GM19397 (cell line): ENCODE results near the gene NUDCD2.
"Not testable (repeated sequence)": the region's sequence is repeated elsewhere in the genome, so short reads cannot be mapped to it uniquely, and the experiment has no call there.

Experiments used
- ATAC-seq: cut with Tn5 transposase; IDR thresholded peaks from one replicate; pipeline ENCODE4 v1.9.1; 2021; ENCODE audit warnings: mild to moderate bottlenecking, moderate library complexity; ENCODE audit not compliant: unreplicated experiment

Gene NUDCD2

GRCh38 chr5:163473635-163474243 is 13.8 kb upstream of the NUDCD2 start:
- no peak for ATAC-seq

DNA sequence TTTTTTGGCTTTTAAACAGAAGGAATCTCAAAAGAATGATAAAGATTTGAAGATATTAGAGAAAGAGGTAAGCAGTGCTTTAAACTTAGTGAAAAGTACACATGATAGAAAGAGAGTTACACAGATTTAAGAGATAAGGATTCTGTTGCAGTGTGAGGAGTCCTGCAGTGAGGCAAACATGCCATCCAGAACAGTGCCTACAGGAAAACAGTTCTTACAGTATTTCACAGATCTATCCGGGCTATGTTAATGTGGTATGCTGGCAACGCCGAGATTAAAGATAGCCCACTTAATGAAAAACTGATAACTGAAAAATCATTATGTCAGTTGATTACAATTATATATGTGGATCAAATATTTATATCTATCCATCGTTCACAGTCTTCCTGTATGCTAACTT is 7.8 kb upstream of the NUDCD2 start:
- no peak for ATAC-seq

GRCh38 chr5:163463063-163463435 is 3.1 kb upstream of the NUDCD2 start:
- ATAC-seq = no peak

DNA sequence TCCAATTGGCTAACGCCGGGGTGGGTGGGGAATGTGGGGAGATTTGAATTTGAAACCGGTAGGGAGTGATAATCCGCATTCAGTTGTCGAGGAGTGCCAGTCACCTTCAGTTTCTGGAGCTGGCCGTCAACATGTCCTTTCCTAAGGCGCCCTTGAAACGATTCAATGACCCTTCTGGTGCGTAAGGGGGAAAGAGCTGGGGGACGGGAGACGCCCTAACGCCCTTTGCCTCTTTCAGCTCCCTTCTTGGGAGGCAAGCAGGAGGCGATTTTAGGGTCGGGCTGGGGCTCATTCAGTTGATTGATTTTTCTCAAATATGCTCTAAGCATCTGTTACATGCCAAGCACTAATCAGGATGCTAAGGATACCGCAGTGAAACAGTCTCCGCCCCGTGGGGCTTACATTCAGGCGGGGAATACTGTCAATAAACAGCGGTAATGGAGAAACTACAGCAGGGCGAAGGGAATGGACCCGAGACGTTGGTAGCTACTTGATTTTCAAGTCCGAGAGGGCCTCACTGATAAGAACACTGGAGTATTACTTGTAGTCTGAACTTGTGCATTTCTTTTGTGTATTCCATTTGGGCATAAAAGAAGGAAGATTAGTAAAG is 765 bp upstream of the NUDCD2 start, which contains the start of gene HMMR:
Gene HMMR (plus strand): TSS at position 71 of the 610 bp plus-strand sequence. CDS start 61 bp downstream, at position 132.
- no peak for ATAC-seq

- peak; percentile 5 for ATAC-seq
Measured at GRCh38 chr5:163459462-163459818, 462 bp downstream of the NUDCD2 start.

GRCh38 chr5:163458778-163459385 is 1.0 kb downstream of the NUDCD2 start:
- no peak for ATAC-seq

- no peak for ATAC-seq
Measured at GRCh38 chr5:163456840-163457239, 3.1 kb downstream of the NUDCD2 start.

GRCh38 chr5:163456029-163456589 is 3.8 kb downstream of the NUDCD2 start:
- ATAC-seq = no peak

- not testable (repeated sequence) for ATAC-seq
Measured at GRCh38 chr5:163455406-163455805, 4.5 kb downstream of the NUDCD2 start.

DNA sequence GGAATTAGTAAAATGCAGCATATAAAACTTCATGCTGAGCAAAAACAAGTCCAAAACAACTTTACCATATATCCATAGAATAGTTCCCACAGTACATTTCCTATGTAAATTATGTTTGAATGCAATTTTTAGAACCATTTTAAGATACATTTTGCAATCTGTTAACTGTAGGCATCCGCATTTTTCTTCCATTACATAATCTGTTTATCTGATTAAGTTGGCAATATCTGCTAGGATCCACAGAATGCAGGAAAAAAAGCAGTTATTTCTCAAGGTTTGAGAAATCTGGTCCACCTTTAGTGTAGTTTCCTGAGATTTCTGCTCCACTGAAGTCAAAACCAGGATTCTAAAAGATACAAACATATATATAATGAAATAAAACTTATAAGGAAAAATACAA is 6.2 kb downstream of the NUDCD2 start:
- ATAC-seq = no peak

DNA sequence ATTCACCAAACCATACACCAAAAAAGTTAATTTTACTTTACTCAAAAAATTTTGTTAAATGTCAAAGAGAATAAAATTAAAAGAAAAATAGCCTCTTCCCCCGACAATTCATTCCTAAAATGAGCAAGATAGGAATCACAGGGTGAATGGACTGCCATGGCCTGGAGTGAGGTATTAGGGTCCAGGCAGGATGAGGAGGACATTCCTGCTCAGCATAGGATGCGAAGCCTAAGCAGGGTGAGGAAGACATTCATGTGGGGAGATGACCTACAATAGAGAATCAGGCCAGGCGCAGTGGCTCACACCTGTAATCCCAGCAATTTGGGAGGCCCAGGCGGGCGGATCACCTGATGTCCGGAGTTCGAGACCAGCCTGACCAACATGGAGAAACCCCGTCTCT is 8.4 kb downstream of the NUDCD2 start:
- no peak for ATAC-seq

GRCh38 chr5:163448491-163448890 is 11.4 kb downstream of the NUDCD2 start:
- ATAC-seq = no peak

DNA sequence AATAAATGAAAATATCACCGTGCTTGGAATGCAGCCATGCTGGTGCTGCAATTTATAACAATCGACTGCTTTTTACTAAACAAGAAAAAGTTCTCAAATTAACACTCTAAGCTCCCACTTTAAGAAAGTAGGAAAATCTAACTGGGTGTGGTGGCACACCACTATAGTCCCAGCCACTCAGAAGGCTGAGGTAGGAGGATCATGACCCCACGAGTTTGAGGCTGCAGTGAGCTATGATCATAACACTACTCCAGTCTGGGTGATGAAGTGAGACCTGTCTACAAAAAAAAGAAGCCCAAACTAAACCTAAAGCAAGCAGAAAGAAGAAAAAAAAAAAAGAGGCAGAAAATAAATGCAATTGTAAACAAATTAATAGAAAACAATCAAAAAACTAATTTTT is 12.0 kb downstream of the NUDCD2 start:
- ATAC-seq = no peak

DNA sequence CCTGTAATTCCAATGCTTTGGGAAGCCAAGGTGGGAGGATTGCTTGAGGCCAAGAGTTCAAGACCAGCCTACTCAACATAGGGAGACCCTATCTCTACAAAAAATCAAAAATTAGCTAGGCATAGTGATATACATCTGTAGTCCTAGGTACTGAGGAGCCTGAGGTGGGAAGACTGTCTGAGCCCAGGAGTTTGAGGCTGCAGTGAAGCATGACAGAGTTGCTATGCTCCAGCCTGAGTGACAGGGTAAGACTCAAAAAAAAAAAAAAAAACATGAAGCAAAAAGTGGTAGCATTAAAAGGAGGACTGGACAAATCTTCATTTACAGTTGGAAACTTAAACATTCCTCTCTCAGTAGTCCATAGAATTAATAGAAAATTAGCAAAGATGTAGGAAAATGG is 12.7 kb downstream of the NUDCD2 start:
- no peak for ATAC-seq

GRCh38 chr5:163445345-163445744 is 14.6 kb downstream of the NUDCD2 start:
- ATAC-seq = no peak

GRCh38 chr5:163444526-163444925 is 15.4 kb downstream of the NUDCD2 start:
- no peak for ATAC-seq

GRCh38 chr5:163440954-163441353 is 18.9 kb downstream of the NUDCD2 start:
- ATAC-seq = no peak

- ATAC-seq = no peak
Measured at GRCh38 chr5:163439092-163439425, 20.8 kb downstream of the NUDCD2 start.

DNA sequence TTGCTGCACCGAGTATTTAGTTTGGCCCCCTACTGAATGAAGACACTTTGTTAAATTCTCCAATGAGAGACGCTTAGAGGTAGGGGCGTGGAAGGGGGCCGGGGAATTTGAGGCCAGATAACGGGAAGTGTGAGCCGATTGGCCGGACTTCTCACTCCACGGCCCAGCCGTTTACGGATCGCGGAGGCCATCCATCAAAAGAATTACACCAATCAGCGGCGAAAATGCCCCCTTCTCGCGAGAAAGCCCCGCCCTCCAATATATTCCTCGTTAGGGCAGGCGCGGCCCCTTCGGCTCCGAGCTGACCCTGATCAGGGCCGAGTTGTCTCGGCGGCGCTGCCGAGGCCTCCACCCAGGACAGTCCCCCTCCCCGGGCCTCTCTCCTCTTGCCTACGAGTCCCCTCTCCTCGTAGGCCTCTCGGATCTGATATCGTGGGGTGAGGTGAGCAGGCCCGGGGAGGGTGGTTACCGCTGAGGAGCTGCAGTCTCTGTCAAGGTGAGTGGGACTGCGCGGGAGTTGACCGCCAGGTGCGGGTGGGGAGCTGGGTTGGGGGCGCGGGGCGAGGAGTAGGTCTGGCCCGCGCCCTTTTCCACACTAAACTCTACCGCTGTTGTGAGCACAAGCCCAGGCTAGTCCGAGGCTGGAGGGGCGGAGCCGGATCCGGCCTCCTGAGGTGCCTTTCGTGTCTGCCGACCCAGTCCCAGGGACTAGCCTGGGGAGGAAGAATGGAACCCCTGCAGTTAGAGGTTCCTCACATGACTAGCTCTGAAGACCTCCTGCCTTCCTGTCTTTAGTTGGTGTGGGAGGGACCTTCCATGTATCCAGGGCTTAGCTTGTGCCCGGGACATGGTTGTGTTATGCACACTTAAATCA is 22.4 kb downstream of the NUDCD2 start, which contains the start of gene CCNG1:
Gene CCNG1 (plus strand): TSS at position 287 of the 874 bp plus-strand sequence. CDS start 1,662 bp downstream, outside the sequence.
- peak; percentile 91 for ATAC-seq

- ATAC-seq = no peak
Measured at GRCh38 chr5:163437011-163437308, 22.9 kb downstream of the NUDCD2 start.

DNA sequence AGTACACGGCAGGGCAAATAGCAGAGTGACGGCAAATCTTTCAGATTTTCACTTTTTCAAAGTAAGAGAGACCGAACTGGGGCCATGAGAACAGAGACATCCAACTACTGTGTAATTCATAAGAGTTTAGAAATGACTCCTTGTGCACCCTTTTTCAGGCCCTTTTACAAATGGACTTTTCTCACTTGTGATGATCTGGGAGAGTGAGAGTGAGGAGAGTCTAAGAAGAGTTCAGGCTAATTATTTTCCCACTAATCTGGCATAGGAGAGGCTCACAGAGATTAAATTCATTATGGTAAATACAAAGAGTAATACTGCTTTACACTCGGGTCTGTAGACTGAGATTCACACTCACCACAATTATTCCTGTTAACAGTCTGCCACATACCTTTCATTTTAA is 23.4 kb downstream of the NUDCD2 start:
- ATAC-seq = no peak
